Activated gamma-delta T cell treated with anti-CD3 and anti-CD28 coated beads, Interleukin-2, amount 50 U/mL, for 16 hours (primary cell): ENCODE results near the gene CAPN12.

ENCODE experiments used
- DNase-seq: peaks from one replicate; pipeline ENCODE4 v3.0.0-alpha.2; 2020; ENCODE audit warnings: low read depth

The CAPN12 gene

GRCh38 chr19:38709119-38709518 is 35.2 kb downstream of the CAPN12 start:
- no peak for DNase-seq

GRCh38 chr19:38708413-38709024 is 35.8 kb downstream of the CAPN12 start:
- no peak for DNase-seq

GRCh38 chr19:38707512-38708114 is 36.7 kb downstream of the CAPN12 start:
- DNase-seq: no peak

DNA sequence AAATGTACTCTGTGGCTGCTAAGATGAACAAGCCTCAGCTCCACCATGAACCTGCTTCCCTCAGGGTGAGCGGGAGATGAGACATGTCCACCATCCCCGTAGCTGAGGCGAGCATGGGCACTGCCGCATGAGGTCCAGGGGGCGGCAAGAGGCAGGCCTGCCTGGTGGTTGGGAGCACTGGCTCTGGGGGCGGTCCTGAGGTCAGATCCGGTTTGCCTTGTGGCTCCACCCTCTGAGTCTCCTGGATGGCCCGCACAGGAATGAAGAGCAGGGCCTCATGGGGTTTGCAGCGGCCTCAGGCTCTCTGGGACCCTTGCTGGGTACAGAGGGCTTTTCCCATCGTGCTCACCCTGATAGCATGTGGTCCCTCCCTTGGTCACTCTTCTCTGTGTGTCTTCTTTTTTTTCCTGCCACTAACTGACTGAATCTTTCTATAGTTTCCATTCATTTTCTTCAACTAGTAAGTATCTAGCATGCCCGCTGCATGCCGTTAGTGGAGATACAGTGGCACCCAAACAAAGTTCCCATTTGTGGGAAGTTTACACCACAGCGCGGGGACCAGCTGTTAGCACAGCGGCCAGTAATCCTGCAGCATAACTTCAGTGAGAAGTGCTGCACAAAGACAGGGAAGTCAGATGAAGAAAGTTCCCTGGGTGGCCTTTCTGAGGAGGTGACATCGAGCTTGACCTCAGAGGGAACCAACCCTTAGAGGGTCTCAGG is 37.3 kb downstream of the CAPN12 start:
- no peak for DNase-seq

GRCh38 chr19:38705197-38706019 is 38.9 kb downstream of the CAPN12 start:
- no peak for DNase-seq

- DNase-seq: no peak
Observed at GRCh38 chr19:38704488-38705026, 39.7 kb downstream of the CAPN12 start.

DNA sequence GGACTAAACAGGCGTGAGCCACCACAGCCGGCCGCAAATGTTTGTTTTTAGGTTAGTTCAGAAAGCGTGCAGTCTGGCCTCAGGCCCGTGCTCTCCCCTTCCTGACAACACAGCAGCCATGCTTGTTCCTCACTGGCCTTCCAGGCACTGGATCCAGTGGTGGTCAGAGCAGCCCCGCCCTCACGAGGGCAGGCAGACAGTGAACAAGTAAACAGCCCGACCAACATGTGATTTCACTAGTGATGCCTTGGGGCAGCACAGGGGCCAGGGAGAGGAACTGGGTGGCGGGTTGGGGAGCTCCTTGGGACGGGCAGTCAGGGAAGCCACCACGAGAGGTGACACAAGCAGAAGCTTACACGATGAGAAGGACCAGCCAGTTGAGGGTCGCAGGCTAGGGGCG is 40.8 kb downstream of the CAPN12 start:
- DNase-seq: no peak

- no peak for DNase-seq
Observed at GRCh38 chr19:38702278-38702677, 42.0 kb downstream of the CAPN12 start.

DNA sequence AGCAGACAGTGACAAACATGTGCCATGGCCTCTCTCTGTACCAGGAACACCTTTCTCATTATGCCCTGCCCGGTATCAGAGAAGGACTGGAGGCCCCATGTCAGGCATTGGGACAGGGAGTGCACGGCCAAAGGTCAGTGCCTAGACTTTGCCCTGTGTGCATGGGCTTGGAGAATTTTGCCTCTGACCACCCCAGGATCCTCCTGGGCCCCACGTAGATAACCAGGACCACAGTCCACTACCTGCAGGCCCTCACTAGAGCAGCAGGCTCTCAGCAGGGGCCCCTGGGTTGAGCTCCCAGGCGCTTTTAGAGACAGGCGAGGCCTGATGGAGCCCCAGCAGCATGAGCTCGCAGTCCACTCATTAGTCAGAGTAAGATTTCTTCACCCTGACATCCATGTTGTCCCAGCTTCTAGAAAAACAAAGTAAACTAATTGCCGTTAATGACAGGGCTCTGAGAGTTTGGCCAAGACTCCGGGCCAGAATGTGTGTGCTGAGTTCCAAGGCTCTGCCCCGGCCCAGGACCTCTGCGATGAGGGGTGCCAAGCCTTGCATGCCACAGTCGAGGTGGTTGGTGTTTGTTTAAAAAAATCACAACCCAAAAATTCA is 42.7 kb downstream of the CAPN12 start:
- no peak for DNase-seq

DNA sequence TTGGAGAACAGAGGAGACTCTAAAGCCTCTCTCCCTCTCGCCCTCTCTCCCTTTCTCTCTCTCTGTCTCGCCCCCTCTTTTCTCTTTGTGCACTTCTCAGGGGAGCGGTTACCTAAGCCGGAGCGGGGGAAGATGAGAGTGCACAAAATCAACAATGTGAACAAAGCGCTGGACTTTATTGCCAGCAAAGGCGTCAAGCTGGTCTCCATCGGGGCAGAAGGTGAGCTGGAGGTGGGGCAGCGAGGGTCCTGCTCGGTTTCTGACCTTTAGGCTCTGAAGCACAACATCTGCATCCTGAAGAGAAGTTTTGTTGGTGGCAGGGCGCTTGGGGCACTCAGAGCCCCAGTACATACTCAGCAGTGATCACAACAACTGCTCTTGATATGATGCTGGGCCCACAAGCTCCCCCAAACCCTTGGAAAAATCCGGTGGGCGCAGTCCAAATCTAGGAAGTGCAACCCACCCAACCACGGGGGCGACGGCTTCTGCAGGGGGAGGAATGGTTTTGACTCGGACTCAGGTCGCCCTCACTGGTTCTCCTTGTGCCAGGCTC is 43.3 kb downstream of the CAPN12 start:
- DNase-seq: no peak

GRCh38 chr19:38700350-38700901 is 43.8 kb downstream of the CAPN12 start:
- DNase-seq: no peak

GRCh38 chr19:38699647-38700349 is 44.5 kb downstream of the CAPN12 start:
- no peak for DNase-seq

- no peak for DNase-seq
Observed at GRCh38 chr19:38699027-38699346, 45.3 kb downstream of the CAPN12 start.

DNA sequence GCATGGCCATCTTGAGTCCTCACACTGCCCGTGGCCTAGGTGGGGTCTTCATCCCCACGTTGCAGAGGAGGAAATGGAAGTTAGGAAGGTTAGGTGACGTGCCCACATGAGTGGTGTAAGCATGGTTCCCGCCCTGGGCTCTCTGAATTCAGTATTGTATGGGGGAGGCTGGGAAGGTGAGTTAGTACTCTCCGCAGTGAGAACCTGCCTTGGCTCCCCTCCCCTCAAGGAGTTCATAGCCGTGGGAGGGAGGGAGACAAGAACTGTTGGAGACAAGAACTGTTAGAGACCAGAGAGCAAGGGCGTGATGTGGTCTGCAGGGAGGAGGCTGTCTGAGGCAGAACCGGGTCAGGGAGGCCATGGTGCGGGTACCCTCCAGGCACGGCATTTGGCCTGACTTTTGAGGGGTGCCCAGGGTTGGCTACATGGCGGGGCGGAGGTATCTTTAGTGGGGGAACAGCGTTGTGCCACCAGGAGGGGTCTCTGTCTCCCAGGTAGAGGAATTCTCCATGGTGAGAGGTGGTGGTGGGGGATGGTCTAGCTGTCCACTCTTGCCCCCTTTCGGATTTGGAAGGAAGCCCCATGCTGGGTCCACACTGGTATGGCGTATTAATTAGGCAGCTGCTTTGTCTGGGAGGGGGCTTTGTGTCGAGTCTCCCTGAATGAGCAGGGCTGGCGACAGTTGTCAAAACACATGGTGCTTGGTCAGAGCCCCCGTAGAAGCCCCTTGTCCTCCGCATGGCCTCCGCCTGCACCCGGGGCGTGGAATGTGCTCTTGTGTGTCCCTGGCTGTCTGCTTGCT is 45.8 kb downstream of the CAPN12 start:
- no peak for DNase-seq

DNA sequence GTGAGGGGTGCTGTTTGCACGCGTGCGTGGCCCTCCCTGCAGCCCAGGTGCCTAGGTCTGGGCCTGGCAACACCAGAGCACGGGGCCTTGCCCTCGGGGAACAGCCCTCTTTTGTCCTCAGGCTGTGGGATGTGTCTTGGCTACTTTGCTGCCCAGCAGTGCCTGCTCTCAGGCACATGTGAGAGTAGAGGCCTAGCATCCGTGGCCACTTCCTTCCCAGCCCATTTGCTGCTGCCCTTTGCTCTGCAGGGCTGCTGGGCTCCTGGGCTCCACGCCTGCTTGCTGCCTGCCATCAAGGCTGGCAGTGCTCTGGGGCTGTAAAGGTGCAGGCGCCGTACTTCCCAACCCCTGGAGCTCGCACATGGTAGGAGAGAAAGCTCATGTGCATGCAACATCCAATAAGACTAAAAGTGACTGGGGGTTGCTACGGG is 46.6 kb downstream of the CAPN12 start:
- DNase-seq: no peak

DNA sequence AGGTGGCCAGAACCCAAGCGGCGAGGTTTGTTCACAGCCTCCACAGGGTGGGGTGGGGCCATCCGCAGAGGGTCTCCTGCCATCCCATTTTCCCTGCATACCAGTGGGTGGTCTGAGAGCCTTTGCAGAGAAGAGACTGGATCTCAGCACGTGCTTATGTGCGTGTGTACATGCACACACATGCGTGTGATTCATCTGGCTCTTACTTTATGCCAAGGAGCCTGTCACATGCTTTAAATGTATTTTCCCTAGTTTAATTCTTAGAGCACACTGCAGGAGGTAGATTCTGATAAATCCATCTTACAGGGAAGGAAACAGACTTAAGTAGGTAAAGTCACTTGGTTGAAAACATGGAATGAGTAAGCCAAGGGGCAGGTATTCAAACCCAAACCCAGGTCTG is 47.1 kb downstream of the CAPN12 start:
- DNase-seq: no peak

DNA sequence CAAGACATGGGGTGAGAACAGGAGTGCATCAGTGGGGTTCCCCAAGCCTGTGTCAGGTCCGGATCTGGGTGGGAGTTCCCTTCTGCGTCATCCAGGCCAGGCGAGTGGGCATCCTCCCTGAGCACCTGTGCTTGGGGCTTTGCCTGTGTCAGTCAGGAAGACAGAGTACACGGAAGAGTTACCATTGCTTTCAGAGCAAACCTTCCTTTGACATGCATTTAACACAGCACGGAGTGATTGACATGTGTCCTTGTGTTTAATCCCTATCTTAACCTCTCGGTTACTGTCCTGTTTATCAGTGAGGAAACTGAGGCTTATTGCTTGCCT is 47.6 kb downstream of the CAPN12 start:
- DNase-seq: no peak

DNA sequence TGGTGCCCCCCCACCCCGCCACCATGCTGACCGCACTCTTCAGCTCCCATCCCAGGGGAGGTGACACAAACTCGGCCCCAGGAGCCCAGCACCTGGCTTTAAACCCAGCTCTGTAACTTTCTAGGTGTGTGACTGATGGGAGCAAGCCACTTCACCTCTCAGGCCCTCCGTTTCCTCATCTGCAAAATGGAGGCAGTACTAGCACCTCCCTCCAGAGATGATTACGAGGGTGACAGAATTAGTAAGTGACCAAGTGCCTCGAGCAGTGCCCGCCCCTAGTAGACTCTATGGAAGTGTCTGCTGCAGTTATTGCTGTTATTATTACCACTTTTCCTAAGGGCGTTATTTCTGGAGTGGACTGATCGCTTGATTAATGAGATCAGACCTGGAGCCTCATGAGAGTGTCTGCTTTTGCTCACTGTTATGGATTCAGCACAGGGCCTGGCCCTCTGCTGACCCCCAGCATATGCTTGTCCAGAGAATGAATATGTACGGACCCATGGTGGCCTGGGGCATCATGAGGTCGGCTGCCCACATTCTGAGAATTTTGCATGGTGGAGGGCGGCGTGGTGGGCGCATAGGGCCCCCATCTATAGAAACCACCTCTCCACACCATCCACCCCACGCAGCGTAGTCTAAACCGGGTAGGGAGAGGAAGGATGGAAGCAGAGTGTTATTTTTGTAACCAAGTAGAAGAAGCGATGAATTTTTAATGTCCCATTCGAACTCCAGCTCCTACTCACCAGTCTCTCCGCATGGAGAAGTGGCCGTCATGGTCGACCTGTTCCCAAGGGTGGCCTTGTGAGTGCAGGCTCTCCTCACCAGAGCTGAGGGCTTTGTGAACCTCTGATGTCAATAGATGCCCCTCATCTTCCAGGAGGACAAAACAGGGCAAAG is 48.2 kb downstream of the CAPN12 start:
- no peak for DNase-seq

- DNase-seq: no peak
Observed at GRCh38 chr19:38695317-38695683, 49.0 kb downstream of the CAPN12 start.
